GM03348 (cell line): ENCODE results near the gene DCDC1.

Source experiments
- DNase-seq: peaks from one replicate; pipeline ENCODE4 v3.0.0; 2012; ENCODE audit warnings: low spot score

DCDC1 gene

DNA sequence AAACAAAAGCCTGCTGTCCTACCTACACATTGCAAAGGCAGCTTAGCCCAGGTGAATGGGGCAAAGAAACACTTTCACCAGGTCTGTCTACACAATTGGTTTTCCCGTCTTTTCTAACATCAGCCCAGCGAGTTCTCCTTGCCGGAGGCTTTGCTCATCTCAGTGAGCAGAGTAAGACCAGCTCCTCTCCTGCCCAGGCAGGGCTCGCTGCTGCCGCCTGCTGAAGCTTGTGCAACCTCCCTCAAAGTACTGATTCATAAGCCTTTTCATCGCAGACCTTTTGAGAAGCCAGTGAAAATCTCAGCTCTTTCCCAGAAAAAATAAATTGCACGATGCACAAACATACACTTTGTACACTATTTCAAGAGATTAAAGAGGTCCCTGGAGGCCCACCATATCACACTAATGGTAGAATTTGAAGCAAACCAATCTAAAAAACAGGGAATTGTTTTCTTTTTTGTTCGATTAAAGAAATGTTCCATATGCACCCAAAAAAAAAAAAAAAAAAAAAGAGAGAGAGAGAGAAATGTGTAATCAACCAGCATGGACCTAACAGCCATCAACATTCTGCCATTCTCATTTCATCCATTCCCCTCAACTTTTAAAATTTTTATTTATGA lies 455.3 kb downstream of the DCDC1 start:
- DNase-seq, result peak; percentile 62

GRCh38 chr11:30911247-30911646 lies 458.3 kb downstream of the DCDC1 start:
- DNase-seq, result no peak

DNA sequence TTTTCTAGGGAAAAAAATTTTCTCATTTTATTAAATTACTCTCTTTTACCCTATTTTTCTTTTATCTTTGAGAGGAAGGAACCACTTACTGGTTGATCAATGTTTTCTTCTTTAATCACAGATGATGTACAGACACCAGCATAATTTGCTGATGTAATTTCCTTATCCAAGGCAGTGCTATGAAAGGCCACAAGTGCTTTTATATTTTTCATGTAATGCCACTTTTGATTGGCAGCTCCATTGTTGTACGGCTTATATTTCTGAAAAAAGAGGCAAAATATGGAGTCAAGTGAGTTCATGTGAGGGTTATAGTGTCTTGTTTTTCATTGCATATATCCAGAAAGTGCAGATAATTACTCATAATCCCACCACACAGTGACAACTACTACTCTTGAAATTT lies 460.7 kb downstream of the DCDC1 start:
- DNase-seq, result no peak

DNA sequence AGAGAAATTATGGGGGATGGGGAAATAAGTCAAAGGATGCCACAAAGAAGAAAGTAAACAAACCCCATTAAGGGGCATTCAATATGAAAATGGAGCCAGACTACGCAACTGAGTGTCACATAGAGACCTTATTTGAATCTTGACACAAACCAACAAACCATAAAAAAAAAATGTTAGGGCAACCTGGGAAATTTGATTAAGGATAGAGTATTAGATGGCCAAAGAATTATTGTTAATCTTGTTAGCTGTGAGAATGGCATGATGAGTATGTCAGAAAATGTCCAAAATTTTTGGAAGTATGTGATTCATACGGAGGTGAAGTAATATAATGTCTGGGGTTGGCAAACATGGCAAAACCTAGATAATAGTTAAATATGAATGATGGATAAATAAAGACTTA lies 461.3 kb downstream of the DCDC1 start:
- DNase-seq, result no peak

DNA sequence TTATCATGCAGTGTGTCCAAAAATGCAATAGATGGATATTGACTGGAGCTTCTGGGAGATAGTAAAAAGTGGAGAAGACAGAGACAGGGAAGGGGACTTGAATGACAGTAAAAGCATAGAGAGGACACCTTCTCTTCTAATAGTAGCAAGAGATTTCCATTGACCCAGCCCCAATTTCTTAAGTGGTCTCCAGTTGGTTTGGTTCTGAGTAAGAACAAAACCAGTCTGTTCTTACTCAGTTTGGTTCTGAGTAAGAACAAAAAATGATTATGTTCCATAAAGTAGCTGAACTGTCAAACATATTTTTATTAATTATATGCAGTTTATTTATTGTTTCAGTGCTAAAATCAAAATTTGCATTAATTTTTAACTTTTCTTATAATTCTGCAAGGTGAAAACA lies 466.6 kb downstream of the DCDC1 start:
- DNase-seq, result no peak

DNA sequence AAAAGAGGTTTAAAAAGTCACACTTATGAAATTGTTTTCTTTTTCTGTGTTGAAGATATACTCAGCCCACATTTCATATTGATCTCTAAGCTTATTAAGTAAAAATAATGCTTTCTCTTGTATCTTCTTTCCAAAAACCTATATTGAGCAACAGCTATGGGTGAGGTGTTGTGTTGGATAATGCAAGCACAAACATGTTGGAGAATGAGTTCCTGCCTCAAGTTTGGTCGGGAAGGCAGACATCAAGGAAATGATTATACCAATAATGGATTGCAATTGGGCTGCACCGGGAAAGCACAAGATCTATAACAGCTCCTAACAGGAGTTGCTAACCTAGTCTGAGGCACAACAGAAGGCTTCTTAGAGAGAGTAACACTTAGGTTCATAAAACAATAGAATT lies 474.5 kb downstream of the DCDC1 start:
- no peak for DNase-seq

DNA sequence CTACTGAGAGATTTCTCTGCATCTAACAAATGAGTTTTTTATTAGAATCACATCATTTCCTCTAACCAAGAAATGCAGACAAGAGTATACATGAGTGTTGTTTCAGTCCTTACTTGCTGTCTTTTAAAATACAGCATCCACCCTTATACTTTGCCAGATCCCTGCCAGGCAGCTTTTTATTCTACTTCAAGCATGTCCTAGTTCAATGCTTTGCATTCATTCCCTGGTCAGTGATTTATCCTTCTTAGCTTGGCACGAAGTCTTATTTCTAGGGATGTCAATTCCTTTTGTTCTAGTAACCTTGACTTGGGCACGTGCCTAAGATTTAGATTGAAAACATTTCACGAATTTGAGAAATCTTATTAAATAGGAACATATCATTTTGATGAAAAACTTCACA lies 476.2 kb downstream of the DCDC1 start:
- no peak for DNase-seq

DNA sequence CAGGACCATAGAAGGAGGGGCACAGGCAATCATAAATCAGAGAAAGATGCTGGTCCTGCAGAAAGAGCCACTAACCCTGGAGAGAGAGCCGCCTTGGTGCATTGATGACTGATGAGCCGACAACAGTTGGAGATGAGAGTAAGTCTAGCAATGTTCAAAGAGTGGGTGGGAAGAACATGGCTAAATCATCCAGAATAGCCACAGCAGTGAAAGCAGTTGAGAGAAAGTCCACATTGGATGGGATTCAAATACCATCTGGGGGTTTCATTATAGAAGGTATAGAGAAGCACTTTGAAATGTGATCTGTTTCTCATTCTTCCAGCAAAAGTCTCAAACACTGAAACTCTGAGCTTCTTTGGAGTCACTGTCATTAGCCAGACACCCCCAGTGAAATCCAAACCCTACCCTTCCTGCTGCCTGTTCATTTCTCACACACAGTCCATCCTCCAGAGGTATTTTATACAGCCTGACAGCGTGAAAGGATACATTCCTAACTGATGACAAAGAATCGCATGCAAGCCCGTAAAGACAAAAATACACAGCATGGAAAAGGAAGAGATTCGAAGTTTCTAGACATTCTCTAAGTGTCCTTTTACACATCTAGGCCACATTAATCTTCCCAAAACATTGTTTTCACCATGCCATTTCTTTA lies 480.3 kb downstream of the DCDC1 start:
- no peak for DNase-seq

- no peak for DNase-seq
Observed at GRCh38 chr11:30879322-30880005, 490.1 kb downstream of the DCDC1 start.

DNA sequence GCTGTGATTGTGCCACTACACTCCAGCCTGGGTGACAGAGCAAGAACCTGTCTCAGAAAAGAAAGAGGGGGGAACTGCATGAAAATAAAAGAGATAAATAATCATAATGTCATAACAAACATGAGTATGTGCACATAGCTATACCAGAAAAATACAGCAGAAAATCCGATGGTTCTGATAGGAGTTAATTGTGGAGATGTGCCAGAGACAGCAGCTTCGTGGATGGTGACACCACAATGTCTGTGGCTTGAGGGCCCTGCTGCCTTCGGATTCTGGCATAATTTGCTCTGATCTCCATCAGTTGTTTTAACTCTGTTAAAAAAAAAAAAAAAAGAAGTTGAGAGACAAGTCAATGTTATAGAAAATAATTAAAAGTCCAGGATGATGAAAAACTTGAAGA lies 491.1 kb downstream of the DCDC1 start:
- DNase-seq, result no peak

GRCh38 chr11:30876663-30877396 lies 492.7 kb downstream of the DCDC1 start:
- DNase-seq, result no peak

DNA sequence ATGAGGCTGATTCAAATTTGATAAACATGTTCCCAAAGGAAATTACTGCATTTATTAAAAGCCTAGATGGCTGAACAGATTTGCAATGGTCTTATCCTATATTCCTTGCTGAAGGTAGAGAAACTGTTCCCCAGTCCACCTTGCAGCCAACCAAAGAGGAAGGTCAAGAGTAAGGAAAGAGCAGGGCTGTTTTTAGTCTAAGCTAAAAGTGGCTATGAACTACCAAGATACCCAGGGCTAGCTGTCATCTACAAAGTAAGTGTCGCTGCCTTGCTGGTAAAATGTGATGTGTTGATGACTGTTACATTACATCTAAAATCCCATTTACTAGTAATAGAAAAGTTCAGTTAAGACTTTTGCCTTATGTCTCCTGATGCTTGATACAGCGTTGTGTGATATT lies 493.3 kb downstream of the DCDC1 start:
- DNase-seq, result no peak

GRCh38 chr11:30875806-30876205 lies 493.7 kb downstream of the DCDC1 start:
- no peak for DNase-seq

DNA sequence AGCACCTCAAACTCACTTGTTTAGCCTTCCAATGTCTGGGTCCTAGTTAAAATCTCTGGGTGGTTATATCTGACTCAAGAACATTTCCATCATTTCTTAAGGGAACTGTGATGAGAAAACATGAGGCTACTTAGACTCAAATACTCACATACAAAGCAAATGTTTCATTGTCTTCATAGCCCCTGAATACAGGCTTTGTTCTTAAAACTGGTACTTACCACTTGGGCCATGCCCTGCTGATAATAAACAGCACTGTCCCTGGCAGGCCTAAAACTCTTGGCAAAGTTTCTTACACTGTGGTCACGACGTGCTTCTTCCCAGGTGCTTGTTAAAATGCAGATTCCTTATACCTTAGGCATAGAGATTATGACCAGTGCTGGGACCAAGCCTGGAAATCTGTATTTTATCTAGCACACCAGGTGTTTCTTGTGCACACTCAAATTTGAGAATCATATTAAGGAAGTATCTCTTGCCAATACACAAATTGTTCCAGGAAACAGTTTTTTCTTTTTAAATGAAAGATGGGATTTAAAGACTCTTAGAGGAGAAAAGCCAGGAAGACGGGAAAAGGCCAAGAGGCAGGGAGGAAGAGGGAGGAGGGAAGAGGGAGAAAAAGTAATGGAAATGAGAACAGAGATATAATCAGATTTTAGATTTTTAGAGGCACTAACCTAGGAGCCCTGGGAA lies 495.5 kb downstream of the DCDC1 start:
- DNase-seq, result no peak

- DNase-seq, result no peak
Observed at GRCh38 chr11:30868626-30869081, 500.9 kb downstream of the DCDC1 start.

DNA sequence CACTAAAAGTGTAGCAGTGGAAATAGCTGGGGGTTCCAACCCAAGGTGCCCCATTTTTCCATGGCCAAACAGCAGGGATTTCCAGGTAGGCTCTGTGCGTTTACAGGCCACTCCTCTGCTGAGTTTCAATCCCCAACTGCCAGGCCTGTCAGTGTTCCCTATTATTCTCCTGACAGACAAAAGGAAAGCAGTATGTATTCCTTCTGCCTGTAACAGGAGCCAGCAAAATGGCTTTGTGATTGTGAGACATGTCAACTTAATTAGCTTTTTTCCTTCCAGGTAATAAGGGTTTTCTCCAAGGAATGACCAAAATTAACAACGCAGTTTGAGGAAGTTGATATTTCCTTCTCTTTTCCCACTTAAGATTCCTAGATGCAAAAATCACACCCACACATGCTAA lies 506.3 kb downstream of the DCDC1 start:
- no peak for DNase-seq

DNA sequence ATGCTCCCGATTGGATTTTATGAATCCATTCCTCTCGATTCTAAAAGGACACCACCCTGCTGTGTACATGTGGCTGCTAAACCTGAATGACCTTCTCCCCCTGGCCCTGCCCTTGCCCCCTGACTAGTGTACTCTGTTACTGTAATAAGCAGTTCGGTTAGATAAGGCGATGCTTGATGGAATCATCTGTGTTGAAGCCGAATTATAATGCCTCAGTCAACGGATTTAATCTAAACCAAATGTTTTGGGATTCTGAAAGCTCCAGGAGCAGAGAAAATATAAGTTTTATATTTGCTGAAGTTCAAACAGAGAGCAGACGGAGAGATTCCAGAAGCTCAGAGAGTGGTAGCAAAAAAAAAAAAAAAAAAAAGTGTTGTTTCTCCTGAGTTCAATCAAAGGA lies 508.0 kb downstream of the DCDC1 start:
- DNase-seq, result no peak

- DNase-seq, result no peak
Observed at GRCh38 chr11:30861064-30861463, 508.5 kb downstream of the DCDC1 start.

- DNase-seq, result no peak
Observed at GRCh38 chr11:30860146-30860545, 509.4 kb downstream of the DCDC1 start.

DNA sequence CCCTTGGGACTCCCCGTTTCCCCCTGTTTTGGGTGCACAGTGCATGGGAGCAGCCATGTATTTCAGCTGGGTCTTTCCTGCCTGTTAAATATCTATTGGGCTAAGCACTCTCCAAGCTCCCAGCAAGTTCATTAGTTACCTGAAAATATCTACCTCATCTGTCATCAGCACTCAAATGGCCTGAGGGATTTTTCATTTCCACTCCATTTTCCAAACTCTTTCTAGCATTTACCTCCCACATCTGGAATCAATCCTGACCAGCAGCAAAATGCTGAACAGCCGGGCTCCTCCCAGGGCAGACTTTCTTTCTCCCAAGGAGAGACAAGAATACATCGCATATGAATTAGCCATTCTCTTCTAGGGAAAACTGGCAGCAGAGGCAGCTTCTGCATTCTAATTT lies 509.9 kb downstream of the DCDC1 start:
- DNase-seq, result no peak

- peak; percentile 28 for DNase-seq
Observed at GRCh38 chr11:30855383-30856006, 514.0 kb downstream of the DCDC1 start.

DNA sequence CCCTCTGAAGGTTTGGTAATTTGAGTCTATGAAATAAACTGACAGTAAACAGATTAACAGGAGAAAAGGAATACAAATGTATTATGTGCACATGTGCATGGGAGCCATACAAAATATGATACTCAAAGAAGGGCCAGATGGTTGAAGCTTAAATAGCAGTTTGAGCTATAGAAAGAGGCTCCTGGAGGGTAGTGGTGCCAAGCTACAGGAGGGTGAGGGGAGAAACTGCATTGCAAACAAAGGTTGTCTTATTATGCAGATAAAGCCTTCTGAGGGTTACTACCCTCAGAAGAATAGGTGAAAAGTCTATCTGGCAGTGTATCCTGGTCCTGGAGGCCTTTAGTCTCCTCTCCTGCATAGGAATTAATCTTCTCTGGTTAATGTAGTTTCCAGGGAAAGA lies 516.1 kb downstream of the DCDC1 start:
- DNase-seq, result no peak
